22Rv1 (cell line): ENCODE measurements around the gene PTPRD.

ENCODE experiments used
- ZFX ChIP-seq: fragments of 450-650 bp; IDR thresholded peaks from 2 replicates; pipeline ENCODE4 v1.6.1; 2017; ENCODE audit warnings: antibody characterized with exemption, borderline replicate concordance
- TF ChIP-seq, protein P1 (sequence below): fragments of 450-650 bp; IDR thresholded peaks from 2 replicates; pipeline ENCODE4 v1.5.1; 2017; ENCODE audit warnings: mild to moderate bottlenecking

DNA sequence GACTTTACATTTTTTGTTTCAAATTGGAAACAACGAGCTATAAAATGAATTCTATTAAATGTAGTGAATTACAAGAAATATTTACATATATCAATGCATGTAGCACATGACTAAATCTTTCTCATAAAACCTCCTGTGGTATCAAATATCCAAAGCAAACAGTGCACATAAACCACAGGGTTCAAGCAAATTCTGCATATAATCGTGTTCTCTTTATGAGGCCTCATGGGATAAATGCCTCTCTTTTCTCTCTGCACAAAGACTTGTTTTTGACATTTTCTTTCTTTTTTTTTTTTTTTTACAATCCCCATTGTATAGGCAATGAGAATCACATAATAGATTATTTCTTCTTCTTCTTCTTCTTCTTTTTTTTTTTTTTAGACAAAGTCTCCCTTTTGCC is 1696.0 kb downstream of the PTPRD start:
- TF ChIP-seq, protein P1, sequence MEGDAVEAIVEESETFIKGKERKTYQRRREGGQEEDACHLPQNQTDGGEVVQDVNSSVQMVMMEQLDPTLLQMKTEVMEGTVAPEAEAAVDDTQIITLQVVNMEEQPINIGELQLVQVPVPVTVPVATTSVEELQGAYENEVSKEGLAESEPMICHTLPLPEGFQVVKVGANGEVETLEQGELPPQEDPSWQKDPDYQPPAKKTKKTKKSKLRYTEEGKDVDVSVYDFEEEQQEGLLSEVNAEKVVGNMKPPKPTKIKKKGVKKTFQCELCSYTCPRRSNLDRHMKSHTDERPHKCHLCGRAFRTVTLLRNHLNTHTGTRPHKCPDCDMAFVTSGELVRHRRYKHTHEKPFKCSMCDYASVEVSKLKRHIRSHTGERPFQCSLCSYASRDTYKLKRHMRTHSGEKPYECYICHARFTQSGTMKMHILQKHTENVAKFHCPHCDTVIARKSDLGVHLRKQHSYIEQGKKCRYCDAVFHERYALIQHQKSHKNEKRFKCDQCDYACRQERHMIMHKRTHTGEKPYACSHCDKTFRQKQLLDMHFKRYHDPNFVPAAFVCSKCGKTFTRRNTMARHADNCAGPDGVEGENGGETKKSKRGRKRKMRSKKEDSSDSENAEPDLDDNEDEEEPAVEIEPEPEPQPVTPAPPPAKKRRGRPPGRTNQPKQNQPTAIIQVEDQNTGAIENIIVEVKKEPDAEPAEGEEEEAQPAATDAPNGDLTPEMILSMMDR: no peak
- no peak for TF ChIP-seq ZFX
